Measurements from ENCODE around the gene GSG1L. TPM values are rescaled to one million over a fixed set of nuclear protein-coding genes. Genes with fewer than 3 reads are reported as not detected.

GSG1L gene
- total RNA-seq, 1 donor from 2014 or later: not detected

GRCh38 chr16:28039493-28039892 is 24.0 kb downstream of the GSG1L start:
- DNase-seq (ENCODE audit: low read depth, low spot score): no peak
- Mint-ChIP-seq H3K36me3 (ENCODE audit: low read depth) (no peaks in the 10 kb centered on the region), H3K4me1 (no peaks in the 10 kb centered on the region), H3K27me3 (ENCODE audit: low read depth) (peaks cover 11% of the 10 kb centered on the region), H3K4me3 (no peak overlapping the region), H3K9me3 (no peaks in the 10 kb centered on the region), H3K27ac (ENCODE audit: unreplicated experiment) (no peak overlapping the region)
- TF ChIP-seq, protein P1, sequence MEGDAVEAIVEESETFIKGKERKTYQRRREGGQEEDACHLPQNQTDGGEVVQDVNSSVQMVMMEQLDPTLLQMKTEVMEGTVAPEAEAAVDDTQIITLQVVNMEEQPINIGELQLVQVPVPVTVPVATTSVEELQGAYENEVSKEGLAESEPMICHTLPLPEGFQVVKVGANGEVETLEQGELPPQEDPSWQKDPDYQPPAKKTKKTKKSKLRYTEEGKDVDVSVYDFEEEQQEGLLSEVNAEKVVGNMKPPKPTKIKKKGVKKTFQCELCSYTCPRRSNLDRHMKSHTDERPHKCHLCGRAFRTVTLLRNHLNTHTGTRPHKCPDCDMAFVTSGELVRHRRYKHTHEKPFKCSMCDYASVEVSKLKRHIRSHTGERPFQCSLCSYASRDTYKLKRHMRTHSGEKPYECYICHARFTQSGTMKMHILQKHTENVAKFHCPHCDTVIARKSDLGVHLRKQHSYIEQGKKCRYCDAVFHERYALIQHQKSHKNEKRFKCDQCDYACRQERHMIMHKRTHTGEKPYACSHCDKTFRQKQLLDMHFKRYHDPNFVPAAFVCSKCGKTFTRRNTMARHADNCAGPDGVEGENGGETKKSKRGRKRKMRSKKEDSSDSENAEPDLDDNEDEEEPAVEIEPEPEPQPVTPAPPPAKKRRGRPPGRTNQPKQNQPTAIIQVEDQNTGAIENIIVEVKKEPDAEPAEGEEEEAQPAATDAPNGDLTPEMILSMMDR (conservative IDR thresholded peaks at IDR 0.05): no peak

DNA sequence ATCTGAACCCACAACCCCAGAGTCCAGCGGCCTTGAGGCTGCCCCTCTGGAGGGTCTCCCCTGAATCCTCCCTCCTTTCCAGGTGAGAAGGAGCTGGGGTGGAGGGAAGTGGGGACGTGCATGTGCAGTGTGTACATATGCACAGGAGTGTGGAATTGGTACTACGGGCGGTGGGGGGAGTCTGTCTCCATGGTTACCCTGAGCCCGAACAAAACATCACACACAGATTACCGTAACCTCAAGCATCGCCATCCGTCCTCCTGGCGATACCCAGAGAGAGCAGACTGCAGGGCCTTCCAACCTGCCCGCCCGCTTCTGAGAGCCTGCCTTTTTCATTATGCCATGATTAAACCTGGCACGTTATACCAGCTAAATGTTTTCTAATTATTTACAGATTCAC is 25.1 kb downstream of the GSG1L start:
- no peaks in the 10 kb centered on the region for H3K9me3 Mint-ChIP-seq
- H3K4me1 Mint-ChIP-seq: no peaks in the 10 kb centered on the region
- TF ChIP-seq, protein P1 (conservative IDR thresholded peaks at IDR 0.05): no peak
- H3K36me3 Mint-ChIP-seq (ENCODE audit: low read depth): no peaks in the 10 kb centered on the region
- H3K27me3 Mint-ChIP-seq (ENCODE audit: low read depth): peaks cover 14% of the 10 kb centered on the region
- H3K4me3 Mint-ChIP-seq: no peak overlapping the region
- H3K27ac Mint-ChIP-seq (ENCODE audit: unreplicated experiment): no peak overlapping the region
- no peak for DNase-seq (ENCODE audit: low read depth, low spot score)

GRCh38 chr16:28035866-28036393 is 27.6 kb downstream of the GSG1L start:
- Mint-ChIP-seq H3K27ac (ENCODE audit: unreplicated experiment) (no peak overlapping the region), H3K36me3 (ENCODE audit: low read depth) (no peaks in the 10 kb centered on the region), H3K4me3 (no peak overlapping the region), H3K27me3 (ENCODE audit: low read depth) (peaks cover 25% of the 10 kb centered on the region), H3K9me3 (no peaks in the 10 kb centered on the region), H3K4me1 (no peaks in the 10 kb centered on the region)
- DNase-seq (ENCODE audit: low read depth, low spot score): no peak
- TF ChIP-seq, protein P1 (conservative IDR thresholded peaks at IDR 0.05): no peak

DNA sequence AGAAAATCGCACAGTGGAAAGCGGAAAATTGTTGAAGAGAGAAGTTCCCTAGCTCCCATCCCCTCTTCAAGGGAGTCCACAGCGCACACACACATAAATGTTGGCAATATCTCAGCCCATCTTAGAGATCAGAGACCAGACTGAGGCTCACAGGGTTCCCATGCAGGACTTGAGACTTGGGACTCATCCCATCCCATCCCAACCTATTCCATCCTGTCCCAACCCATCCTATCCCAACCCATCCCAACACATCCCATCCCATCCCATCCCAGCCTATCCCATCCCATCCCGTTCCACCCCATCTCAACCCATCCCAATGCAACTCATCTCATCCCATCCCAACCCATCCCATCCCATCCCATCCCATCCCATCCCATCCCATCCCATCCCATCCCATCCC is 29.6 kb downstream of the GSG1L start:
- peaks cover 6% of the 10 kb centered on the region for H3K9me3 Mint-ChIP-seq
- H3K27ac Mint-ChIP-seq (ENCODE audit: unreplicated experiment): no peak overlapping the region
- no peak overlapping the region for H3K4me3 Mint-ChIP-seq
- TF ChIP-seq, protein P1 (conservative IDR thresholded peaks at IDR 0.05): no peak
- H3K4me1 Mint-ChIP-seq: no peaks in the 10 kb centered on the region
- H3K36me3 Mint-ChIP-seq (ENCODE audit: low read depth): no peaks in the 10 kb centered on the region
- H3K27me3 Mint-ChIP-seq (ENCODE audit: low read depth): peaks cover 31% of the 10 kb centered on the region
- DNase-seq (ENCODE audit: low read depth, low spot score): no peak

GRCh38 chr16:28029387-28030002 is 34.0 kb downstream of the GSG1L start:
- Mint-ChIP-seq H3K9me3 (peaks cover 10% of the 10 kb centered on the region), H3K27ac (ENCODE audit: unreplicated experiment) (no peak overlapping the region), H3K36me3 (ENCODE audit: low read depth) (no peaks in the 10 kb centered on the region), H3K4me1 (no peaks in the 10 kb centered on the region), H3K27me3 (ENCODE audit: low read depth) (peaks cover 22% of the 10 kb centered on the region), H3K4me3 (no peak overlapping the region)
- DNase-seq (ENCODE audit: low read depth, low spot score): no peak
- TF ChIP-seq, protein P1 (conservative IDR thresholded peaks at IDR 0.05): no peak

All from neural crest cell (in vitro differentiated cells).